Non-pigmented ciliary epithelial cell (primary cell): ENCODE data around the gene CELF2.

Source experiments
- DNase-seq: peaks from one replicate; pipeline ENCODE4 v3.0.0-alpha.2; 2010; ENCODE audit warnings: low read depth

Gene CELF2

GRCh38 chr10:11023009-11023953, 5.6 kb downstream of the CELF2 start:
- no peak for DNase-seq

DNA sequence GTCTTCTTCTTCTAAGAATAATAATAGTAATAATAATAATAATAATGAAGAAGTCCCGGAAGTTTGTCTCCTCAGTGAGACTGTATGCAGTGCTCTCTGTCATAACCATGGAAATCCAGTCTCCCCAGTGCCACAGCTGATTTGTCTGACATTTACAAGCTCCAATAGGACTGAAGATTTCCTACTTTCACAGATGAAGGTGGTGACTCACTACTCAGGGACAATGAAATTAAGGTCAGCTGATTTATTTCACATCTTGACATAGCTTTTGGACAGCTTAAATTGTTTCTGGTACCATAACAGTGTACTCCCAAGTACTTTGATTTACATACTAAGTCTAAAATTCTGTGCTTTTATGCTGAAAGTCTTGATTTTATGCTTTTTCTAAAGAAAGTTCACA, 6.9 kb downstream of the CELF2 start:
- no peak for DNase-seq

GRCh38 chr10:11025978-11026377, 8.3 kb downstream of the CELF2 start:
- no peak for DNase-seq

GRCh38 chr10:11026773-11027172, 9.1 kb downstream of the CELF2 start:
- no peak for DNase-seq

DNA sequence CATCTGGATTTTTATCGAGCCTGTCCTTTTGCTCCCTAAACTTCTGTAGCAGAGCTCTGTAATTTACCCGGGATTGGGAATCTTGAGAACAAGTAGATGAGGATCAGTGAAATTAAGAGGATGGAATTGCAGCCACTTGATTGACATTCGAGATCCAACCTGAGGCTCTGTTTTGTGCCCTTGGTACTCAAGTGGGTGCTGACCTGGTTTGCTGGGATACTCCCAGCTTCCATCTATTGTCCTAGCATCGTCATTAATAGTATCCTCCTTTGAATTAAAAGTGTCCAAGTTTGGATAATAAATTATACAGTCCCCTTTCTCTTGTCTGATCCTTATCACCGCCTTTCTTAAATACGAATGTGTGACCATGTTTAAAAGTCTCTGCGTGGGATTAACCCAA, 17.1 kb downstream of the CELF2 start:
- no peak for DNase-seq

GRCh38 chr10:11035301-11035991, 17.8 kb downstream of the CELF2 start:
- peak; percentile 44 for DNase-seq

DNA sequence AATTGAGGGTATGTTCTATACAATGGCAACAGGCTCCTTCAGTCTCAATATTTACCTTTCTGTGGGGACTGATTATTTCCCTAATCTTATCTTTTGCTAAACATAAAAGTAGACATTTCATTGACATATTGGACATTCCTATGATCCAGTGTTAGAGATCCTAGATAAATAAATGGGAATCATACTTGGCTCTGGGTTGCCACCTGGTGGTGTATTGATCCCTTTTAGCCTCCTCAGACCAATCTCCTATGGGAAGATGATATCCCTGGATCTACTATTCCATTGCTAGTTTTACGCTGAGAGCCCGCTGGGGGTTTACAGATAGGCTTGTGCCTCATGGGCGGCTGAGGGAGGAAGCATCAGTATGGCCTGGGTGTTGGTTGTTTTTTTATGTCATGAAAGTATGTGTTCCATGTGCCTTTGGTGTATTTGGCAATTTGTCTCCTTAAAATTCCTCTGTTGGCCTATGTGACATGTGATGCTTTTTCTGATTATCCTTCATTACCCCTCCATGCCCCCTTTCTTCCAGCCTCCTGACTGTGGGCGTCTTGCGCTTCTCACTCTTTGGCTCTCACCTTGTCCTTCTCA, 18.8 kb downstream of the CELF2 start:
- DNase-seq: peak; percentile 6

- no peak for DNase-seq
Measured at GRCh38 chr10:11037991-11038390, 20.3 kb downstream of the CELF2 start.

GRCh38 chr10:11042357-11042756, 24.7 kb downstream of the CELF2 start:
- no peak for DNase-seq

DNA sequence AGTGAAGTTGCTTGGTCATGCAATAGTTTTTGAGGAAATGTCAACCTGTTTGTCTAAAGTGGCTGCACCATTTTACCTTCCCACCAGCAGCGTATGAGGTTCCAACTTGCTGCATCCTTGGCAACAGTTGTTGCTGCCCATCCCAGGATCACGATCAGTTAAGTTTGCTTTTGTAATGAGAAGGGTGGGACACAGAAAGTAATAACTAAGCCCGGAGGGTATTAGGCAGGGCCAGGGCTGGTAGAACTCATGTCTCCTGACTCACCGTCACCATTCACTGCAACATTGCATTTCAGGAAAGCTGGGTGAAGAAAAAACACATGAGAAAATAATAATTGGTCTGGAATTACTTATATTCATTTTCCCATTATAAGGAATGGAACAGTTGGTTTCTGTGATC, 25.4 kb downstream of the CELF2 start:
- no peak for DNase-seq

DNA sequence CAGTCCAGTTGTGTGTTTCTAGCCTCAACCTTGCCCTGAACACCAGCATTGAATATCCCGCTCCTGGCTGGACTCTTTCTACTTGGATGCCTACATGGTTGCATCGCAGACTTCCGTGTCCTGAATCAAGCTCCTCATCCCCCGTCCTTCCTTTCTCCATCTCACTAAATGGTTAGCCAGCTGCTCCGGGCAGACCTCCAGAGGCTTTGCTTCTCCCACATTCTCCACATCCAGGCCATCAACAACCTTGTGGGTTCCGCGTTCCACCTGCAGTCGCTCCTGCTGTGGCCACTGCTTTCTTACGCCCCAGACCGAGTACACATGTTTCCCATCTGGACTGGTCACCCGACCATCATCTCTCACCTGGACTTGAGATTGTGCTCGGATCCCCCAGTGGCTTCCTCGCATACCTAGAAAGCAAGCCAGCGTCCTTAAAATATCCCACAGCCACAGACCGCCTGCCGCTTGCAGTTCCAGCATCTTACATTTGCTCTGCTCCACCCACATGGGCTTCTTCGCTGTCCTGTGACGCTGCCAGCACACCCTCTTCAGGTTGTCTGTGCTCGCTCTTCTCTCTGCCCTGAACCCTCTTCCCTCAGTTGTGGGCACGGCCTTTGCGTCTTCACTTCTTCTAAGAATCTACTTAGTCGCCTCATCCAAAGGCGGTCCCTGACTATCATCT, 25.9 kb downstream of the CELF2 start:
- no peak for DNase-seq

DNA sequence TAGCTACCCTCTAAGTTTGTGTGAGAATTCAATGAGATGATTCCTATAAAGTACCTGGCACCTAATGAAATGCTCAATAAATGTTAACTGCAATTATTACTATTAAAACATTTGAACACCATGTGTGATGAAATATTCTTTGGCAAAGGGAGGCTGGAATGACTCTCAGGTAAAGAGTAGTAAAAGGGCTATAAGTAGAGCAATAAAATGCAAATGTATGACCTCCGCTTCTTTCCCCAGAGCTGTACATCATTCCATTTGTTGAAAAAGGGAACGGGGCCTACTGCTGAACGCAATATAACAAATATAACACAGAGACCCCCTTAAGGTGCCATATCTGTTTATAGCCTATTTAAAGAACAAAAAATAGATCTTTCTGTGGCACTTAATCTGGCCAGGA, 27.8 kb downstream of the CELF2 start:
- no peak for DNase-seq

- DNase-seq: no peak
Measured at GRCh38 chr10:11045995-11046775, 28.5 kb downstream of the CELF2 start.

DNA sequence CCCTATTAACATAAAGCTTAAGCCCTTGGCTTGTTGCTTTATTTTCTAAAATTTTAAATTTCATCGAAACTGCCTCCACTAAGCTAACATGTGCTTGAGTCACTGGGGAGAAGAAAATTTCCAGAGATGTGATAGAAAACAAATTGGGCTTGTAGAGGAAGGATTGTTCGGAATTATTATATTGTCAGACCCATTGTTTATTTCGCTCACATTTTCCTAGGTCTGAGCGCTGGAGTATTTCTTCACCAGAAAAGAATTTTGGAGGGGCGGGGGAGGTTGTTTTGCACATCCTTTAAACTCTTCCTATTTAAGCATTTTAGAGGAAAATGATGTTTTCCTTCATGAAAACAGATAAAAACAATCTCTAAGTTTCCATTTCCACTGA, 29.1 kb downstream of the CELF2 start:
- no peak for DNase-seq

DNA sequence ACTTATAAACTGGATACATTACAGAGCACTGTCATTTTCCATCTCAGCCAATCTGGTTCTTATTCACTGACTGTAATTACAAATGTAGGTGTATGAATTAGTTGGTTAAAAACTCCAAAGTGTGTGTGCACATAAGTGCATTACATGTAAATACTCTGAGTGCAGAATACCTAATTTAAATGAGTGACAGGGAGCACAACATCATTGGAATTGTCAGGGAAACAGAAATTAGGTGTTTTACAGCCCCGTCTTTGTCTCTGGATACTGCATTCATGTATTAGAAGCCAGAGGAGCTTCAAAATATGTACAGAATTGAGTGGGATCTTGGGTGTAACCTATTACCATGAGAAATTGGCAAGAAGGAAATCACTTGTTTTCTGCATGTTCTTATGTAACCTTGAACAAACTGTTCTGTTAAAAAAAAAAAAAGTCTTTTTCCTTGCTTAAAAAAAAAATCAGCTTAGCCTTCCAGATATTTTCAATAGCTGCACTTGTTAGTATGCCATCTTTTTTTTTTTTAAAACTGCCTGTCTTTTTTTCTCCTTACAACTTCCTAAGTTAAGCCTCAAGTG, 31.1 kb downstream of the CELF2 start:
- DNase-seq: no peak

GRCh38 chr10:11049806-11050205, 32.1 kb downstream of the CELF2 start:
- DNase-seq: no peak

DNA sequence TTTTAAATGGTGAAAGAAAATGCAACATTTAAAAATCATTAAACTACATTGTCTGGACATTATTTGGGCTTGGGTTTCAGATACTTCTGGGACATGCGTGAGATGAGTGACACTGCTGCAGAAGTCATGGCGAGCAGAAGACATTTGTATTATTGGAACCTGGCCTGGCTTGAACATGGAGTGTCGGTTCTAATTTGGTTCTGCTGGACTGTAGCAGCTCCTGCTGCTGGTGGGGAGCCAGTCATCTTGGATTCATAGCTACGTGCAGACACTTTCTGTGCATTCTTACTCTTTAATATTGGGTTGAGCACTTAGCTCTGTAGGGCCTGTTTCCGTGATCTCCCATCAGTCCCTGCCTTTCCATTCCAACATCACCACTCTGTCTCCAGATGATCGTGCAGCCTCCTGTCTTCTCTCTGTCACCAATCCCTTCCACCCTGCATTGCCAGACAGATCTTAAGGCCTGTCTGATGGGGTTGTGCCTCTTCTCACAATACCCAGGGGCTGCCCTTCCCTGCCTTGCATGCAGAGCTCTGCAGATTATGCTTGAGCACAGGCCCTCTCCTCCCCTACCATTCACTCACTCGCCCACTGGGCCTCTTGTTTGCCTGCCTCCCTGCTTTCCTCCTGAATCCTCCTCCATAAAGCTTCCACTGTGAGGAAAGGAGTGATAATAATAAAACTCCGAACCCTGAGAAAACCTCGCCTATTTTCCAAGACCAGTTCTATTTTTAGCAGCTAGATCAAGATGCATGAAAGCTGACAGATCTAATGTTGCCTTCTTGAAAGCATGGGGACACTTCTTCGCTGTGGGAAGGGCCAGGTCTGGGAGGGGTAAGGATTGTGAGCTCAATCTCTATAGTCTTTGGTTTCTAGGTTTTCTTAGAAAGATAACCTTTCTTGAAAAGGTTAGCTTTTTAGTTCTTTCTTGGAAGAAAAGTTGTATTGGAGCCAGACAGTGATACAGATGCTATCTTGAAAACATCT, 32.9 kb downstream of the CELF2 start:
- no peak for DNase-seq

- no peak for DNase-seq
Measured at GRCh38 chr10:11057018-11057417, 39.3 kb downstream of the CELF2 start.

DNA sequence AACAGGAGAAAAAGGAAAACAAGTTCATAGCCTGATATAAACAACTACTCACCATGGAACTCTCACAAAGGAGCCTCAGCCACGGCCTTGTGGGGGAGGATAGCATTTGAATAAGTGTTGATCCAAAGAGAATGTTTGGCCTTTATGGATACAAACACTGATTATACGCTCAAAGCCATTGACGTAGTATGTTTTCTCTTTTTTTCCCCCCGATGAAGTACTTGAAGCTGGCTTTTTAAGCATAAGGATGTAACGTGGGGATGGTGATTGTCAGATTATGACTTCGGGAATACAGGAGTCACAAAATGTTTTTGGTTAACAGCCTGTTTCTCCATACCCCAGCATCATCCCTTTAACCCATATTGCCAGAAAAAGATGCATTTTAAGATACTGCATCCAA, 39.8 kb downstream of the CELF2 start:
- DNase-seq: no peak

GRCh38 chr10:11057994-11058393, 40.3 kb downstream of the CELF2 start:
- no peak for DNase-seq
